GM12878 (cell line): ENCODE measurements around the gene PRR7. TPM values are rescaled to one million over a fixed set of nuclear protein-coding genes. Genes with fewer than 3 reads are reported as not detected.
A peak's percentile ranks its signal among the peaks of the same experiment; 100 is the strongest.

Source experiments
- ASH2L ChIP-seq: fragments of 300-600, 200-600 bp; sonication (generic); IDR thresholded peaks from 2 replicates; pipeline ENCODE4 v1.6.1; 2017; ENCODE audit warnings: low read depth, mild to moderate bottlenecking, borderline replicate concordance
- BMI1 ChIP-seq: fragments of 450-650 bp; IDR thresholded peaks from 2 replicates; pipeline ENCODE4 v1.6.1; 2016; ENCODE audit warnings: mild to moderate bottlenecking, moderate library complexity, borderline replicate concordance
- CHD1 ChIP-seq: IDR thresholded peaks from 2 replicates; pipeline ENCODE4 v1.6.1; 2012; ENCODE audit warnings: low read depth, low read length, improper control_type of control experiment
- DPF2 ChIP-seq: fragments of 450-650 bp; IDR thresholded peaks from 2 replicates; pipeline ENCODE4 v1.6.1; 2017; ENCODE audit warnings: mild to moderate bottlenecking
- ESRRA ChIP-seq: IDR thresholded peaks from 2 replicates; pipeline ENCODE4 v1.6.1; 2012; ENCODE audit warnings: mild to moderate bottlenecking, low read length, improper control_type of control experiment
- FOXM1 ChIP-seq: IDR thresholded peaks from 2 replicates; pipeline ENCODE4 v1.6.1; 2012; ENCODE audit warnings: low read depth, mild to moderate bottlenecking, inconsistent platforms, low read length, moderate library complexity
- MXI1 ChIP-seq: fragments of 150-350 bp; IDR thresholded peaks from 2 replicates; pipeline ENCODE4 v1.6.1; 2011; ENCODE audit warnings: low read depth, mild to moderate bottlenecking, inconsistent platforms, low read length, improper control_type of control experiment
- MYC ChIP-seq: IDR thresholded peaks from 2 replicates; pipeline ENCODE4 v1.6.1; 2011; ENCODE audit warnings: mild to moderate bottlenecking, low read length, moderate library complexity, inconsistent platforms; ENCODE audit not compliant: insufficient read depth, insufficient replicate concordance, insufficient read length, severe bottlenecking
- NFIC ChIP-seq: IDR thresholded peaks from 2 replicates; pipeline ENCODE4 v1.6.1; 2012; ENCODE audit warnings: low read depth, mild to moderate bottlenecking, inconsistent platforms, low read length, moderate library complexity
- NFXL1 ChIP-seq: fragments of 450-650 bp; IDR thresholded peaks from 2 replicates; pipeline ENCODE4 v1.6.1; 2017; ENCODE audit warnings: antibody characterized with exemption, mild to moderate bottlenecking, borderline replicate concordance
- PAX8 ChIP-seq: fragments of 450-650 bp; IDR thresholded peaks from 2 replicates; pipeline ENCODE4 v1.6.1; 2017; ENCODE audit warnings: mild to moderate bottlenecking, moderate library complexity
- SRF ChIP-seq, 2 experiments: IDR thresholded peaks; 2 replicates each; pipeline ENCODE4 v1.6.1; 2011; ENCODE audit warnings: low read depth in 2 of 2, low read length in 2 of 2, mild to moderate bottlenecking in 1 of 2, moderate library complexity in 1 of 2
- SUZ12 ChIP-seq: fragments of 200-600 bp; sonication (generic); IDR thresholded peaks from one replicate; pipeline ENCODE4 v1.6.1; 2018; ENCODE audit warnings: antibody characterized with exemption, mild to moderate bottlenecking; ENCODE audit not compliant: unreplicated experiment
- TARDBP ChIP-seq: IDR thresholded peaks from 2 replicates; pipeline ENCODE4 v1.6.1; 2016; ENCODE audit warnings: borderline replicate concordance
- ZSCAN29 ChIP-seq: fragments of 450-650 bp; IDR thresholded peaks from 2 replicates; pipeline ENCODE4 v1.6.1; 2017; ENCODE audit warnings: mild to moderate bottlenecking, moderate library complexity
- polyA plus RNA-seq, 11 experiments: library from polyadenylated mRNA; depleted of rRNA in 4 of 11; unstranded in 6 of 11; stranded (reverse) in 5 of 11; fragments of >200 nt; fragmentation: Nextera tagmentation in 4 of 11; fragmentation: Illumina TruSeq in 1 of 11; extraction: Ambion mirVana in 4 of 11; extraction: Trizol in 1 of 11; gene quantifications; 1 replicate in 1 of 11; 2 replicates in 10 of 11; pipeline versions ENCODE4 v1.2.1 to v1.2.3, GENCODE V29; 2011 to 2016; ENCODE audit warnings: inconsistent platforms in 2 of 11, missing spikeins in 2 of 11, low read depth in 1 of 11
- total RNA-seq, 4 experiments: library from RNA; depleted of rRNA in 3 of 4; stranded (reverse); fragments of >200 nt in 3 of 4; fragmentation: Illumina TruSeq in 1 of 4; extraction: Trizol in 1 of 4; gene quantifications; 2 replicates each; pipeline versions ENCODE4 v1.2.1 to v1.2.3, GENCODE V29; 2013 to 2021
- TF ChIP-seq, protein P1 (sequence below): fragments of 450-650 bp; conservative IDR thresholded peaks from 2 replicates; pipeline ENCODE4 v1.6.1; 2017; ENCODE audit warnings: mild to moderate bottlenecking, moderate library complexity
- TF ChIP-seq, protein P2 (sequence below): fragments of 450-650 bp; IDR thresholded peaks from 2 replicates; pipeline ENCODE4 v1.6.1; 2016; ENCODE audit warnings: mild to moderate bottlenecking
- TF ChIP-seq, protein P3 (sequence below): fragments of 450-650 bp; formaldehyde crosslinking; IDR thresholded peaks from 2 replicates; pipeline ENCODE4 v1.4.0; 2020; ENCODE audit warnings: mild to moderate bottlenecking, moderate library complexity
- TF ChIP-seq, protein P4 (sequence below): IDR thresholded peaks from 2 replicates; pipeline ENCODE4 v1.6.1; 2012; ENCODE audit warnings: mild to moderate bottlenecking, low read depth, low read length

Gene PRR7
- total and polyA plus RNA-seq, 10 of the 15 experiments (the other 5 are each of a cell fraction or from before 2014, with no cell fraction given): 0.09 to 18.8 (median 4.6) TPM; not detected in 2

DNA sequence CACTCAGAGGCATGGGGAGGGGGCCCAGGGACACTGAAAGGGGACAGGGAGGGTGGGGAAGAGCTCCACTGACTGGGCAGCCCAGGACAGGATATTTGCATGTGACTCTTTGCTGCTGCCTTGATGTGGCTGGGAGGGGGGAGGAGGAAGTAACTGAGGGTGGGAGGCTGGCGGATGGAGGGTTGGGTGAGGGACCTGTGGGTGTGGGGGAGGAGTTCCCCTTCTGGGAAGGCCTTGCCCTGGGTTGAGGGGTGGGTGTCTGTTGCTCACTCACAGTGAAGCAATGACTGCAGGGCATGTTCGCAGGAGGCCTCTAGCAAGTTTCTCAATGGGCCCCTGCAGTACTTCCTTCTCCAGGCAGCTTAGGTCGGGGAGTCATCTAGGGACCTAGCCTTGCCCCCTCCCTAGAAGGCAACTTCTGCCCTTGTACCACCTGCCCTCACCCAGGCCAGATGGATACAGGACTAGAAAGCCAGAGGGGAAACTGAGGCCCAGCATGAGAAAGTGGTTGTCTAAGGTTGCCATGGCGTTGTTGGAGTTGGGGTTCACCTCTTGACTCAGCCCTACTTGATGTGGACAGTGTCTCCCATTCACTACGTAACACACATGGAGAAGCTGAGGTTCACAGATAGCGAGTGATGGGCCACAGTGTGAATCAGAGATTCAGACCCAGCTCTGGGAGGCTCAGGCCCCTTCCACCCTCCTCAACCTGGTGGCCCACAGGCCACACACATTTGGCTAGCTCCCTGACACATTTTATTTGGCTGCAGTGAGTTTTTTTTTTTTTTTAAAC lies 17.2 kb upstream of the PRR7 start (continued):
- TF ChIP-seq, protein P1, sequence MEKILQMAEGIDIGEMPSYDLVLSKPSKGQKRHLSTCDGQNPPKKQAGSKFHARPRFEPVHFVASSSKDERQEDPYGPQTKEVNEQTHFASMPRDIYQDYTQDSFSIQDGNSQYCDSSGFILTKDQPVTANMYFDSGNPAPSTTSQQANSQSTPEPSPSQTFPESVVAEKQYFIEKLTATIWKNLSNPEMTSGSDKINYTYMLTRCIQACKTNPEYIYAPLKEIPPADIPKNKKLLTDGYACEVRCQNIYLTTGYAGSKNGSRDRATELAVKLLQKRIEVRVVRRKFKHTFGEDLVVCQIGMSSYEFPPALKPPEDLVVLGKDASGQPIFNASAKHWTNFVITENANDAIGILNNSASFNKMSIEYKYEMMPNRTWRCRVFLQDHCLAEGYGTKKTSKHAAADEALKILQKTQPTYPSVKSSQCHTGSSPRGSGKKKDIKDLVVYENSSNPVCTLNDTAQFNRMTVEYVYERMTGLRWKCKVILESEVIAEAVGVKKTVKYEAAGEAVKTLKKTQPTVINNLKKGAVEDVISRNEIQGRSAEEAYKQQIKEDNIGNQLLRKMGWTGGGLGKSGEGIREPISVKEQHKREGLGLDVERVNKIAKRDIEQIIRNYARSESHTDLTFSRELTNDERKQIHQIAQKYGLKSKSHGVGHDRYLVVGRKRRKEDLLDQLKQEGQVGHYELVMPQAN: no peak
- TF ChIP-seq SRF (IDR thresholded peaks at IDR 0.05; ENCODE audit: low read depth in 2 of 2, low read length in 2 of 2) (0 out of 4 replicates have a peak, but pooled peaks of 1 of the 2 experiments have one; percentile 24), DPF2 (peak; percentile 64; the same call in 1 of the 2 replicates), CHD1 (no peak), NFXL1 (no peak), ZSCAN29 (no peak), NFIC (no peak), MYC (no peak), ESRRA (no peak), BMI1 (no peak), MXI1 (peak; percentile 72; the same call in 1 of the 2 replicates), TARDBP (0 out of 2 replicates have a peak, but pooled peaks have one; percentile 34), PAX8 (no peak), FOXM1 (no peak), ASH2L (no peak), SUZ12 (no peak)
- TF ChIP-seq, protein P2, sequence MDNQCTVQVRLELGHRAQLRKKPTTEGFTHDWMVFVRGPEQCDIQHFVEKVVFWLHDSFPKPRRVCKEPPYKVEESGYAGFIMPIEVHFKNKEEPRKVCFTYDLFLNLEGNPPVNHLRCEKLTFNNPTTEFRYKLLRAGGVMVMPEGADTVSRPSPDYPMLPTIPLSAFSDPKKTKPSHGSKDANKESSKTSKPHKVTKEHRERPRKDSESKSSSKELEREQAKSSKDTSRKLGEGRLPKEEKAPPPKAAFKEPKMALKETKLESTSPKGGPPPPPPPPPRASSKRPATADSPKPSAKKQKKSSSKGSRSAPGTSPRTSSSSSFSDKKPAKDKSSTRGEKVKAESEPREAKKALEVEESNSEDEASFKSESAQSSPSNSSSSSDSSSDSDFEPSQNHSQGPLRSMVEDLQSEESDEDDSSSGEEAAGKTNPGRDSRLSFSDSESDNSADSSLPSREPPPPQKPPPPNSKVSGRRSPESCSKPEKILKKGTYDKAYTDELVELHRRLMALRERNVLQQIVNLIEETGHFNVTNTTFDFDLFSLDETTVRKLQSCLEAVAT: 0 out of 2 replicates have a peak, but pooled peaks have one; percentile 21
- TF ChIP-seq, protein P3, sequence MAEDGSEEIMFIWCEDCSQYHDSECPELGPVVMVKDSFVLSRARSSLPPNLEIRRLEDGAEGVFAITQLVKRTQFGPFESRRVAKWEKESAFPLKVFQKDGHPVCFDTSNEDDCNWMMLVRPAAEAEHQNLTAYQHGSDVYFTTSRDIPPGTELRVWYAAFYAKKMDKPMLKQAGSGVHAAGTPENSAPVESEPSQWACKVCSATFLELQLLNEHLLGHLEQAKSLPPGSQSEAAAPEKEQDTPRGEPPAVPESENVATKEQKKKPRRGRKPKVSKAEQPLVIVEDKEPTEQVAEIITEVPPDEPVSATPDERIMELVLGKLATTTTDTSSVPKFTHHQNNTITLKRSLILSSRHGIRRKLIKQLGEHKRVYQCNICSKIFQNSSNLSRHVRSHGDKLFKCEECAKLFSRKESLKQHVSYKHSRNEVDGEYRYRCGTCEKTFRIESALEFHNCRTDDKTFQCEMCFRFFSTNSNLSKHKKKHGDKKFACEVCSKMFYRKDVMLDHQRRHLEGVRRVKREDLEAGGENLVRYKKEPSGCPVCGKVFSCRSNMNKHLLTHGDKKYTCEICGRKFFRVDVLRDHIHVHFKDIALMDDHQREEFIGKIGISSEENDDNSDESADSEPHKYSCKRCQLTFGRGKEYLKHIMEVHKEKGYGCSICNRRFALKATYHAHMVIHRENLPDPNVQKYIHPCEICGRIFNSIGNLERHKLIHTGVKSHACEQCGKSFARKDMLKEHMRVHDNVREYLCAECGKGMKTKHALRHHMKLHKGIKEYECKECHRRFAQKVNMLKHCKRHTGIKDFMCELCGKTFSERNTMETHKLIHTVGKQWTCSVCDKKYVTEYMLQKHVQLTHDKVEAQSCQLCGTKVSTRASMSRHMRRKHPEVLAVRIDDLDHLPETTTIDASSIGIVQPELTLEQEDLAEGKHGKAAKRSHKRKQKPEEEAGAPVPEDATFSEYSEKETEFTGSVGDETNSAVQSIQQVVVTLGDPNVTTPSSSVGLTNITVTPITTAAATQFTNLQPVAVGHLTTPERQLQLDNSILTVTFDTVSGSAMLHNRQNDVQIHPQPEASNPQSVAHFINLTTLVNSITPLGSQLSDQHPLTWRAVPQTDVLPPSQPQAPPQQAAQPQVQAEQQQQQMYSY (CRISPR knock-in tag): no peak
- TF ChIP-seq, protein P4, sequence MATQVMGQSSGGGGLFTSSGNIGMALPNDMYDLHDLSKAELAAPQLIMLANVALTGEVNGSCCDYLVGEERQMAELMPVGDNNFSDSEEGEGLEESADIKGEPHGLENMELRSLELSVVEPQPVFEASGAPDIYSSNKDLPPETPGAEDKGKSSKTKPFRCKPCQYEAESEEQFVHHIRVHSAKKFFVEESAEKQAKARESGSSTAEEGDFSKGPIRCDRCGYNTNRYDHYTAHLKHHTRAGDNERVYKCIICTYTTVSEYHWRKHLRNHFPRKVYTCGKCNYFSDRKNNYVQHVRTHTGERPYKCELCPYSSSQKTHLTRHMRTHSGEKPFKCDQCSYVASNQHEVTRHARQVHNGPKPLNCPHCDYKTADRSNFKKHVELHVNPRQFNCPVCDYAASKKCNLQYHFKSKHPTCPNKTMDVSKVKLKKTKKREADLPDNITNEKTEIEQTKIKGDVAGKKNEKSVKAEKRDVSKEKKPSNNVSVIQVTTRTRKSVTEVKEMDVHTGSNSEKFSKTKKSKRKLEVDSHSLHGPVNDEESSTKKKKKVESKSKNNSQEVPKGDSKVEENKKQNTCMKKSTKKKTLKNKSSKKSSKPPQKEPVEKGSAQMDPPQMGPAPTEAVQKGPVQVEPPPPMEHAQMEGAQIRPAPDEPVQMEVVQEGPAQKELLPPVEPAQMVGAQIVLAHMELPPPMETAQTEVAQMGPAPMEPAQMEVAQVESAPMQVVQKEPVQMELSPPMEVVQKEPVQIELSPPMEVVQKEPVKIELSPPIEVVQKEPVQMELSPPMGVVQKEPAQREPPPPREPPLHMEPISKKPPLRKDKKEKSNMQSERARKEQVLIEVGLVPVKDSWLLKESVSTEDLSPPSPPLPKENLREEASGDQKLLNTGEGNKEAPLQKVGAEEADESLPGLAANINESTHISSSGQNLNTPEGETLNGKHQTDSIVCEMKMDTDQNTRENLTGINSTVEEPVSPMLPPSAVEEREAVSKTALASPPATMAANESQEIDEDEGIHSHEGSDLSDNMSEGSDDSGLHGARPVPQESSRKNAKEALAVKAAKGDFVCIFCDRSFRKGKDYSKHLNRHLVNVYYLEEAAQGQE: no peak
